ENCODE results near the gene NISCH. TPM values are rescaled to one million over a fixed set of nuclear protein-coding genes. Genes with fewer than 3 reads are reported as not detected.

Gene NISCH
- total and polyA plus RNA-seq, 2 of the 8 experiments (the other 6 are each of a cell fraction or from before 2014, with no cell fraction given) = 71.2 to 71.9 TPM

GRCh38 chr3:52422669-52423068, 32.7 kb upstream of the NISCH start:
- Histone ChIP-seq H3K4me2 (ENCODE audit: insufficient read depth in 1 of 2, low read depth in 2 of 2, low read length in 2 of 2) (no peak overlapping the region), H3K9ac (replicated peaks in 1 of 4; ENCODE audit: extremely low read depth in 1 of 4, low read depth in 3 of 4, low read length in 3 of 4) (no peak overlapping the region), H3K18ac (ENCODE audit: extremely low read depth, low read length) (no peak overlapping the region), H3K4me3 (ENCODE audit: extremely low read depth in 1 of 4, insufficient read depth in 2 of 4, low read depth in 3 of 4, low read length in 4 of 4) (no peak overlapping the region), H3K14ac (ENCODE audit: insufficient read length) (no peak overlapping the region), H4K8ac (ENCODE audit: extremely low read depth, insufficient read depth, low read length) (peak overlapping the region; percentile 35; the same call in 1 of the 2 replicates), H4K91ac (replicated peaks; ENCODE audit: insufficient read length, low read length) (no peak overlapping the region), H2BK12ac (ENCODE audit: low read depth, low read length) (no peak overlapping the region), H3K79me1 (ENCODE audit: low read depth, low read length) (no peaks in the 10 kb centered on the region), H2AFZ (ENCODE audit: low read length) (no peak overlapping the region), H3K23me2 (ENCODE audit: low read depth, low read length) (no peaks in the 10 kb centered on the region), H4K5ac (ENCODE audit: insufficient read length, low read depth, low read length) (no peak overlapping the region), H3K4ac (replicated peaks; ENCODE audit: insufficient read length, low read depth, low read length) (no peak overlapping the region), H3K79me2 (ENCODE audit: control insufficient read depth in 1 of 2, insufficient read depth in 2 of 2, low read length in 2 of 2) (no peaks in the 10 kb centered on the region), H3K9me3 (ENCODE audit: insufficient read depth in 2 of 2, low read depth in 1 of 2, low read length in 1 of 2) (no peaks in the 10 kb centered on the region), H3K4me1 (replicated peaks in 1 of 4; ENCODE audit: control insufficient read depth in 3 of 4, insufficient read depth in 4 of 4, low read length in 3 of 4) (peaks cover 0 to 3% (median 0%) of the 10 kb centered on the region in 4 experiments; a peak in 2 of 7 replicates), H3K56ac (replicated peaks; ENCODE audit: insufficient read length, low read depth, low read length) (no peak overlapping the region), H2BK15ac (ENCODE audit: low read length) (no peak overlapping the region), H2AK5ac (ENCODE audit: low read depth, low read length) (no peak overlapping the region), H3K27me3 (replicated peaks in 1 of 4; ENCODE audit: control insufficient read depth in 3 of 4, extremely low read depth in 1 of 4, insufficient read depth in 3 of 4, low read length in 3 of 4) (no peaks in the 10 kb centered on the region), H3K27ac (ENCODE audit: low read depth, low read length) (no peak overlapping the region), H3K36me3 (ENCODE audit: control insufficient read depth in 2 of 4, insufficient read depth in 4 of 4, low read length in 3 of 4) (no peaks in the 10 kb centered on the region), H2BK120ac (replicated peaks; ENCODE audit: low read depth, low read length) (no peak overlapping the region), H3K23ac (ENCODE audit: insufficient read length) (no peak overlapping the region), H4K20me1 (replicated peaks in 1 of 2; ENCODE audit: control insufficient read depth in 1 of 2, insufficient read depth in 2 of 2, low read length in 2 of 2) (no peaks in the 10 kb centered on the region), H2BK5ac (ENCODE audit: low read depth, low read length) (no peak overlapping the region), H2BK20ac (ENCODE audit: low read length) (no peak overlapping the region)
- no peak for DNase-seq (ENCODE audit: low read depth in 1 of 2, low spot score in 2 of 2)
- 87% methylated on average over 3 of the region's 3 CpGs; no CpG with 5 or more reads in 1 of the 2 experiments for WGBS, 2 experiments (ENCODE audit: extremely low coverage in 1 of 2, insufficient coverage in 1 of 2, insufficient read length in 1 of 2, insufficient replicate concordance in 2 of 2, low coverage in 1 of 2, low lambda C conversion rate in 2 of 2, missing lambda C conversion rate in 1 of 2)
- FAIRE-seq = no peak
- CTCF ChIA-PET (ENCODE audit: partially characterized antibody) = interaction anchor here (0.6 to 3.2 kb wide), 5 partner anchors 9 to 369 kb away, joined by 3 to 9 read pairs (median 3); no protein-coding TSS in a partner anchor
- TF ChIP-seq YY1 (IDR thresholded peaks at IDR 0.05; ENCODE audit: low read depth, low read length) (no peak), SP2 (IDR thresholded peaks at IDR 0.05; ENCODE audit: low read length) (no peak), CTBP2 (IDR thresholded peaks at IDR 0.05; ENCODE audit: borderline replicate concordance, insufficient read depth, insufficient read length, low read length) (no peak), ATF2 (IDR thresholded peaks at IDR 0.05; ENCODE audit: low read length) (no peak), CEBPB (IDR thresholded peaks at IDR 0.05; ENCODE audit: low read depth, low read length) (no peak), TBP (IDR thresholded peaks at IDR 0.05; ENCODE audit: low read depth, low read length) (no peak), SAP30 (IDR thresholded peaks at IDR 0.05; ENCODE audit: insufficient read depth, insufficient replicate concordance, low read length) (no peak), ASH2L (IDR thresholded peaks at IDR 0.05; ENCODE audit: low read length) (no peak), BCL11A (IDR thresholded peaks at IDR 0.05; ENCODE audit: low read depth in 2 of 2, low read length in 2 of 2) (no peak)
- TF ChIP-seq, protein P1, sequence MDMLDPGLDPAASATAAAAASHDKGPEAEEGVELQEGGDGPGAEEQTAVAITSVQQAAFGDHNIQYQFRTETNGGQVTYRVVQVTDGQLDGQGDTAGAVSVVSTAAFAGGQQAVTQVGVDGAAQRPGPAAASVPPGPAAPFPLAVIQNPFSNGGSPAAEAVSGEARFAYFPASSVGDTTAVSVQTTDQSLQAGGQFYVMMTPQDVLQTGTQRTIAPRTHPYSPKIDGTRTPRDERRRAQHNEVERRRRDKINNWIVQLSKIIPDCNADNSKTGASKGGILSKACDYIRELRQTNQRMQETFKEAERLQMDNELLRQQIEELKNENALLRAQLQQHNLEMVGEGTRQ (IDR thresholded peaks at IDR 0.05; ENCODE audit: low read length) = no peak
- POLR2A ChIA-PET (ENCODE audit: partially characterized antibody) = interaction anchor here (1.2 kb wide), 1 partner anchor 10 kb away, joined by 6 read pairs; no protein-coding TSS in a partner anchor

Data from H1 (cell line).